Measurements from ENCODE around the gene TCF7L1. TPM values are rescaled to one million over a fixed set of nuclear protein-coding genes. Genes with fewer than 3 reads are reported as not detected.
"Not testable (repeated sequence)": the region's sequence is repeated elsewhere in the genome, so short reads cannot be mapped to it uniquely, and the experiment has no call there.

Gene TCF7L1
- total RNA-seq, 1 donor from 2014 or later, result 10.3 TPM

GRCh38 chr2:85325466-85325811 is 192.2 kb downstream of the TCF7L1 start:
- Histone ChIP-seq H3K4me1 (peaks cover 12 to 48% of the 10 kb centered on the region in 2 donors), H3K36me3 (peaks cover 36 to 47% of the 10 kb centered on the region in 2 donors), H3K4me3 (peak overlapping the region; percentile 79 to 83), H3K9me3 (no peaks in the 10 kb centered on the region), H3K27ac (no peak overlapping the region), H3K27me3 (no peaks in the 10 kb centered on the region)
- DNase-seq (ENCODE audit: low spot score in 2 of 2), result no peak
- intact Hi-C loops (cut with DNase I), result no loop called here
- TF ChIP-seq CTCF (IDR thresholded peaks at IDR 0.05), result no peak

- Histone ChIP-seq H3K9me3 (no peaks in the 10 kb centered on the region), H3K4me1 (peaks cover 12 to 48% of the 10 kb centered on the region in 2 donors), H3K4me3 (peak overlapping the region; percentile 79 to 83), H3K36me3 (peaks cover 31 to 37% of the 10 kb centered on the region in 2 donors), H3K27me3 (no peaks in the 10 kb centered on the region), H3K27ac (peak overlapping the region; percentile 96 to 99)
- DNase-seq (ENCODE audit: low spot score in 2 of 2), result no peak
- TF ChIP-seq CTCF (IDR thresholded peaks at IDR 0.05), result no peak
- intact Hi-C loops (cut with DNase I), result no loop called here
Observed at GRCh38 chr2:85326406-85327159, 193.4 kb downstream of the TCF7L1 start.

GRCh38 chr2:85327160-85327821 is 194.1 kb downstream of the TCF7L1 start:
- intact Hi-C loops (cut with DNase I), result no loop called here
- peak in 1 of 2 donors; percentile 78 for DNase-seq (ENCODE audit: low spot score in 2 of 2)
- TF ChIP-seq CTCF (IDR thresholded peaks at IDR 0.05), result no peak

GRCh38 chr2:85327822-85328617 is 194.8 kb downstream of the TCF7L1 start, which contains the start of gene TGOLN2:
Gene TGOLN2, minus strand, starts transcription at chr2:85327989. Its CDS starts 27 bp downstream, at chr2:85327962.
- Histone ChIP-seq H3K36me3 (peaks cover 21 to 25% of the 10 kb centered on the region in 2 donors), H3K4me1 (peaks cover 12 to 36% of the 10 kb centered on the region in 2 donors), H3K27me3 (no peaks in the 10 kb centered on the region), H3K4me3 (peak within 1 kb of the TSS; percentile 79 to 83), H3K9me3 (no peaks in the 10 kb centered on the region), H3K27ac (peak within 1 kb of the TSS; percentile 96 to 99)
- intact Hi-C loops (cut with DNase I), result loop anchor here (1.0 kb wide), 1 partner anchor 26 kb away; the partner anchor contains the start of genes ELMOD3 and RETSAT
- peak; percentile 50 to 95 for DNase-seq (ENCODE audit: low spot score in 2 of 2)
- TF ChIP-seq CTCF (IDR thresholded peaks at IDR 0.05), result peak in 2 of 3 experiments; percentile 11 to 12

More at GRCh38 chr2:85327160-85327821, 194.1 kb downstream of the TCF7L1 start:
- H3K4me3 ChIP-seq, result peak overlapping the region; percentile 79 to 83
- peaks cover 29 to 32% of the 10 kb centered on the region in 2 donors for H3K36me3 ChIP-seq
- peak overlapping the region; percentile 96 to 99 for H3K27ac ChIP-seq
- no peaks in the 10 kb centered on the region for H3K9me3 ChIP-seq
- no peaks in the 10 kb centered on the region for H3K27me3 ChIP-seq
- H3K4me1 ChIP-seq, result peaks cover 12 to 42% of the 10 kb centered on the region in 2 donors

GRCh38 chr2:85329181-85329651 is 196.0 kb downstream of the TCF7L1 start:
- H3K27me3 ChIP-seq, result no peaks in the 10 kb centered on the region
- no peaks in the 10 kb centered on the region for H3K9me3 ChIP-seq
- no peak for DNase-seq (ENCODE audit: low spot score in 2 of 2)
- H3K4me1 ChIP-seq, result peaks cover 12 to 26% of the 10 kb centered on the region in 2 donors
- no peak for TF ChIP-seq CTCF (IDR thresholded peaks at IDR 0.05)
- H3K36me3 ChIP-seq, result peaks cover 9 to 13% of the 10 kb centered on the region in 2 donors
- no peak overlapping the region for H3K27ac ChIP-seq
- H3K4me3 ChIP-seq, result no peak overlapping the region
- intact Hi-C loops (cut with DNase I), result no loop called here

GRCh38 chr2:85329701-85330100 is 196.5 kb downstream of the TCF7L1 start:
- H3K4me3 ChIP-seq; H3K27me3 ChIP-seq; H3K27ac ChIP-seq; intact Hi-C loops (cut with DNase I); H3K36me3 ChIP-seq; H3K9me3 ChIP-seq; DNase-seq (ENCODE audit: low spot score in 2 of 2): not testable (repeated sequence)
- peaks cover 9 to 21% of the 10 kb centered on the region in 2 donors for H3K4me1 ChIP-seq
